HG03439 (cell line): Measurements from ENCODE around the gene SDK2.

ENCODE experiments used
- ATAC-seq: cut with Tn5 transposase; IDR thresholded peaks from one replicate; pipeline ENCODE4 v1.9.1; 2021; ENCODE audit warnings: mild to moderate bottlenecking, moderate library complexity; ENCODE audit not compliant: unreplicated experiment

The SDK2 gene

DNA sequence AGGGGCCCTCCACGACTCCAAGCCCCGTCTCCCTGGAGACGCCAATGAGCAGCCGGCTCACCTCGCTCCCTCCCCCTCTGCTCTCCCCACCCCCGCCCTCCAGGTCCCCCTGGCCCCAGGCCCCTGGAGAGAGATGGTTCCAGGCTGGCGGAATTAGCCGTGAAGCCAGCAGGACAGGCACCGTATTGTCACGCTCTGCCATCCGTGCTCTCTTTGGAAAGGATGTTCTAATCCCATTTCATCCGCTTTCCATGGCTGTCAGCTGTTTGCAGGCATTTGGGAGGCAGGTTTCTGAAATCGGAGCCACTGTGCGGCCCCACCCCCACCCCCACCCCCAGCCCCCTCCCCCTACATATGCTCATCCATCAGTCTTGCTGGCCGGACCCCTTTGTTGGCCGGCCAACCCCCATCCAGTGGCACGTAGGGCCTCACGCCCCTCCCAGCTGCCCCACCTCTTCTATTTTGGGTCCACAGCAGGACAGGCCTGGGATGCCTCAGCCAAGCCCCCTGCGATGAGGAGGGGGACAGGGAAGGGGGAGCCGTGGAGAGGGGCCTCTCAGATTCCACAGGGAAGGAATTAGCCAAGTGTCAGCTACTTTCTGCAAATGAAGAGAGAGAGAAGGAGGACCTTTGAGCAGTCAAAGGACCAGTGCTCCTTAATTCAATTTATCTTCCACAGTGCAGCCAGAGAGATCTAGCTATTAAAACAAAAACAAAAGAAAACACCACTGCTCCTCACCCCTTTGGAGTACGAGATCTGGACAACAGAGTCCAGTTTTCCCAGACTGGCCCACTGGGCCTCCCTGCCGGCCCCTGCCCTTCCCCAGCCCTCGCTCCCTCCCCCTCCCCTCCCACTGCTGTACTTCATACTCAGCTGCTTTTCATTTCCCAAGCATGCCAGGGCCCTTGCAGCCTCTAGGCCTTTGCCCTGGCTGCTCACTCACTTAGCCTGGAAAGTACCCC, 30.7 kb downstream of the SDK2 start:
- ATAC-seq: no peak

DNA sequence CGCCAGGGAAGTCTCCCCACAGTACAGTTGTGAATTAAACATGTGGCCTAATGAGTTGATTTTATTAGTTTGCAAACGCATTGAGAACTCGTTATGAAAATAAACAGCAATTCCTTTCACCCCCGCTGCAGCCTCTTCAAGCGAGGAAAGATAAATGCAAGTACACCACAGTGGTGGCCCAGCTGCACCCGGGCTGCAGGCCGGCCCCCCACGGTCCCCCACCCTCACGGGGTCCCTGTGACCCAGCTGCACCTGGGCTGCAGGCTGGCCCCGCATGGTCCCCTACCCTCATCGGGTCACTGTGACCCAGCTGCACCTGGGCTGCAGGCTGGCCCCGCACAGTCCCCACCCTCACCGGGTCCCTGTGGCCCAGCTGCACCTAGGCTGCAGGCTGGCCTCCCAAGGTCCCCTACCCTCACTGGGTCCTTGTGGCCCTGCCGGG, 32.2 kb downstream of the SDK2 start:
- no peak for ATAC-seq

DNA sequence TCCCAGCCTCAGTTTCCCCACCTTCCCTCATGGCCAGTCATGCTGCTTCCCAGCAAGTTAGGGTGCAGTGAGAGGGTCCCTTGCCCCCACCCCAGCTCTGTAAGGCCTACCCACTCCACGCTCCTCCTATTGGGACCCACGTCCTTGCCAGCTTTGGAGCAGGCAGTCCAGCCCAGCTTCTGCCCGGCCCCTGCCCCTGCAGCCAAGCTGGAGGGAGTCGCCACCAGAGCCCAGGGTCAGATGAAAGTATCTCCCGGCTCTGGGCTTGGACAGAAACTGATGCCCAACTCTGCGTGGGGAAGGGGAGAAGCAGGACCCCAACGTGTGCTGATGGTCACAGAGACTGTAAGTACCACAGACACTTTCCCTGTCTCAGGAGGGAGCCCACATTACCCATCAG, 32.6 kb downstream of the SDK2 start:
- no peak for ATAC-seq

DNA sequence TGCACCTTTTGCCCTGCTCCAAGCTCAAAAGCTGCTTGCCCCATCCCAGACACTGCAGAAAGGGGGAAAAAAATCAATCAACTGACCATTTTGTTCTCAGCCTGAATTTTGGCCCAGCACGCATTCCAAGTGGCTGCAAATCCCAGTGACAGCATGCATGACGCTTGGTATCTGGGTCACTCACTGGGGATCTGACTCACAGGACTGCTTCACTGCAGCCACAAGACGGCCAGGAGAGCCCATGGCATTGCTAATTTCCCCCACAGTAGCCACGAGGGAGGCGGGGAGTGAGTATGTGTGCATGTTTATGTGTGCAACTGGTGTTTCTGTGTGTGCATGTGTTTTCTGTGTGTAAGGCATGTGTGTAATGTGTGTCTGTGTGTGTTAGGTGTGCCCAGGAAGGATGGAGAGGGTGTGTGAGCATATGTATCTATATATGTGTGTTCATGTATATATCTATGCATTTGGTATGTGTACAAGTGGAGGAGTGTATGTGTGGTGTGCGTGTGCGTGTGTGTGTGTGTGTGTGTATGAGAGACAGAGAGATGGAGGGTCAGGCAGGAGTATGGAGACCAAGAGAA, 33.8 kb downstream of the SDK2 start:
- no peak for ATAC-seq

DNA sequence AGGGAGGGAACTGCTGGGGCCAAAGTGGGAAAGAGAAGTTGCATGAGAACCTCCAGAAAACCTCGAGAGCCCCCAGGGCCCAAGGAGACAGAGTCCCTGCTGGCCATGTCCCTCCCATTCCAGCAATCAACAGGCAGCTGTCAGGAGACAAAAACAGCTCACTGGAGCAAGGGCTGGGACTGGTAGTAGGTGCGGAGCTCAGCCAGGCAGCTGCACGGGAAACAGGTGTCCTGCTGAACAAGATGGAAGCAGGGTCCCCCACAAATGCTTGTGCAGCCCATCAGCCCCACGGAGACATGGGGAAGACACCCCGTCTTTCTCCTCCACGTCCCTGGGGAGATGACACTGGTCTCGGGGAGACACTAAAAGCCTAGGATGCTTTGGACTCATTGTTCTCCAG, 34.5 kb downstream of the SDK2 start:
- ATAC-seq: no peak

DNA sequence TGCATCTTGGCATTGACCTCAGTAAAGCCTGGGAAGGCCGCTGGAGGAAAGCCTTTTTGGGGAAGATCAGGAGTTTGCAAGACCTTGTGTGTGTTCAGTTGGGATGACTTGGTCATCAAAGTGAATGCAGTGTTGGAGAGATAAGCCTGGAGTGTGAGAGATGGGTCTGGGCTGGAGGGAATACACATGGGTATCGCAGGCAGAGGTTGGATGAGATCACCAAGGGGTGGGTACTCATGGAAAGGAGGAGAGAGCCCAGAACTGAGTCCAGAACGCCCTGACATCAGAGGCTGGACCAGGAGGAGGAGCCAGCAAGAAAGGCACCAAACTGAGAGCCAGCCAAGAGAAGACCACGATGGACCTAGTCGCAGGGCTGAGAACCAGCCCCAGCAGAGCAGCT, 35.2 kb downstream of the SDK2 start:
- ATAC-seq: no peak

DNA sequence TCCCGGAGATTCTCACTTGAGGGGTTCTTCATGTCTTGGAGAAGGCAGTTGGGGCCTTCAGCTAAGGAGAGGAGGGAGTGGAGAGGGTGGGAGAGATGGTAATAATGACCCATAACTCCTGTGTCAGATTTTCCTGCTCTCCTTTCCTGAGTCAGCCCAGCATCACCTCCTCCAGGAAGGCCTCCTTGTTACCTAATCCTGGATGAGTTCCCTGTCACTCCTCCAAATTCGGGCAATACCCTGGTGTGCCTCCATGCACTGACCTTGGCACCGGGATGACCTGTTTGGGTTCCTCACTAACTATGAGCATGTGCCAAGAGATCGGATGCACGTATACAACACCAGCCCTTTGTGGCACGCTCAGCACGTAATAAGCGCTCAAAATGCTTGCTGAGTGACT, 38.8 kb downstream of the SDK2 start:
- ATAC-seq: no peak

DNA sequence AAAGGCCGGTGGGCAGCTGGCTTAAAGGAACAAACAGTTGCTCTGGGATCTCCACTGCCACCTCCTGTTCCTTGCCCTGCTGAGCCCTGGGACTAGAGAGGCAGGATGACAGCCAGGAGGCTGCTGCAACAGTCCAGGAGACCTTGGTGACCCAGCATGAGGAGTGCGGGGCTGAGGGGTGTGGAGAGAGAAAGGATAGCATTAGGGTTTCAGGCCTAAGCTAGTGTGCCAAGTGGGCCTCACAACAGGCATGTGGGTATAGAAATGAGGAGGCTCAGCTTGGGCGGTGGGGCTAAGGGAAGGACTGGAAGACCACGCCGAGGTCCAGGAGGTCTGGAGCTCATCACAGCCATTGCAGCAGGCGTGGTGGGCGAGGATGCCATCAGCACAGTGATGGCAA, 39.8 kb downstream of the SDK2 start:
- ATAC-seq: no peak

DNA sequence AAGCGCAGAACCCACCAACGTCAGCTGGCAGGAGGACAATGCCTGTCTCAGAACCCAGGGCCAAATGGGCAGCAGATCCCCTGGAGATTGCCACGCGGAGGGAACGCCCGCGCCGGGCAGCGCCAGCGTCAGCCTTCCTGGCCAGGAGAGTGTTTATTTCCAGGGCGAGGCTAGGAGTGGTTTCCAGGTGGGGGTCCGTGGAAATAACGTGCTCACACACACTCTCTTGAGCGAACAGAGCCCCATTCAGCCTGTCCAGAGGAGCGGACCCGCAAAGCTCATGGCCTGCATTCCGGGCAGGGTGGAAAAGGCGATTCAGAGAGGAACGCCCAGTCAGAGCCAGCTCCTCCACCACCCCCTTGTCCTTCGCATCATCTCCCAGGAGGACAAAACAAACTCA, 40.3 kb downstream of the SDK2 start:
- no peak for ATAC-seq

DNA sequence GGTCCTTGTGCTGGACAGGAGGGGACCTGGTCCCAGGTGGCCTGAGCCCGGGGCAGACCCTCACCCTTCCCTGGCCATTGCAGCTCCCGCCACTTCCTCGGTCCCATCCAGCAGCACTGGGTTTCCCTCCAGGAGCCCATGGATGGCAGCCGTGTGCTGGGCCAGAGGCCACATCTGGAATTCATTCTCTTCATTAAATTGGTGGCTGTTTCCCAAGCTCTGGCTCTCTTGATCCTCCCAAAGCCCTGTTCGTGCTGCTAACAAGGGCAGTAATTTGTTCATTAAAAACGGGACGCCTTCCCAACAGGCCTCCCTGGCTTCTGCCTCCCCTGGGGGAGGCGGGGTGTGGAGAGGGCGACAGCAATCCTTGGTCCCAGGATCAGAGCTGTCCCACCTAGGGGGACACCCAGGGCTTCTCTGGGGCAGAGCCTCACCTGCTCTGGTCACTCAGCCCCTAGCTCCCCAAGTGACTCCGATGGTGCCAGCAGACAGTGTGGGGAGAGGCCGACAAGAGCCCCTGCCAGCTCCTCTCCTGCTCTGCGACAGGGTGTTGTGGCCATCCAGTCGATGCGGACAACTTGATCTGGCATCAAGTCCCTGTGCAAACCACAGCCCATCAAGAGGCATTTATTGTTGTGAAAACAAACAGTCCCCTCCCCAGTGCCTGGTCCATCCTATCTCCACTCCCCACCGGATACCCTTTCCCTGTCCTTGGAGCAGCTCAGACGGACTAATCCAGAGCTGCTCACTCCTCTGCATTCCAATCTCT, 44.0 kb downstream of the SDK2 start:
- ATAC-seq: no peak

DNA sequence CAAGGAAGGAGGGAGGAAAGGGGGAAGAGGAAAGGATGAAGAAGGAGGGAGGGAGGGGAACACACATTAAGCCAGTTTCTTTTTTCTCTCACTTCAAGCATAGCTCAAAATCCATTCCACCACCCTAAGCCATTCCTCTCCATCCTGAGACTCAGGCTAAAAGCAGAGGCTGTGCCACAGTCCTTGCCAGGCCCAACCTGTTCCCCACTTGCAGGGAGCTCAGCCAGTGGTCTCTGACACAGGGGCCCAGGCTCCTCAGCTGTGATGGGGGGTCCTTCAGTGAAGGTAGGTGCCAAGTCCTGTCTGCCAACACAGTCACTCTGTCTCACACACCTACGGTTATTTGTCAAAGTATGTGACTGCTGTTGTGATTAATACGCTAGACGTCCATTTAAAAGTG, 44.6 kb downstream of the SDK2 start:
- ATAC-seq: no peak

DNA sequence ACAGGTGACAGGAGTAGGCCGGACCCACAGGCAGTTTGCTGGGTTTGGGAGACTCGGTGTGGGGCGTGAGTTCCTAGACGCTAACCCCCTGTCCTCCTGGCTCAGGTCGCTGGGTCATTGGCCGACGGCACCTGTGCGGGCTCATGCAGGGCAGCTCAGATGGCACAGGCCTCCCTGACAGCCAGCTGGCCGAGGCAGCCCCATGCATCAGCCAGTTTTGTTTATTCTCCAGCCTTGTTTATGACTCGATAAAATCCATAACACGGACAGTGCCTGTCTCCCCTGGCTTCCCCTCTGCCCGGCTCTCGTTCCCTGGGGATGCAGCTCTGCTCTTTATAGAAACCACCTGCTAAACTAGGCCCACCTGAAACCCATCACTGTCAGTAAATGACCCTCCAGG, 46.0 kb downstream of the SDK2 start:
- no peak for ATAC-seq

DNA sequence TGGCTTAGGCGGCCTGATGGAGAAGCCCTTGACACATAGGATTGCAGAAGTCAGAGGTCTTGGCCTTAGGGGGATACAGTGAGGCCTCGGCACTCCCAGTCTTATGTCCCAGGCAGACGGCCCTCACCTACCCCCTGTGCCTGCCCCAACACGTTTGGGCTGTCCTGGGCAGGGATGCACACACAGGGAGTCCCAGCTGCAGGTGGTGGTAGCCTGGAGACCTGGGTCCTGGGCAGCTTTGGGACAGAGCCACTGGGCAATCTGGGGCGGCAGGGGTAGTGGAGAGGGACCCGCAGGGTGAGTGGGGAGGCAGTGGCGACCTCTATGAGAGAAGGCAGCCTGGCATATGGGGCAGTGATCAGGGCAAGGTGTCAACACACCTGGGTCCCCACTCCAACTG, 48.3 kb downstream of the SDK2 start:
- ATAC-seq: no peak

DNA sequence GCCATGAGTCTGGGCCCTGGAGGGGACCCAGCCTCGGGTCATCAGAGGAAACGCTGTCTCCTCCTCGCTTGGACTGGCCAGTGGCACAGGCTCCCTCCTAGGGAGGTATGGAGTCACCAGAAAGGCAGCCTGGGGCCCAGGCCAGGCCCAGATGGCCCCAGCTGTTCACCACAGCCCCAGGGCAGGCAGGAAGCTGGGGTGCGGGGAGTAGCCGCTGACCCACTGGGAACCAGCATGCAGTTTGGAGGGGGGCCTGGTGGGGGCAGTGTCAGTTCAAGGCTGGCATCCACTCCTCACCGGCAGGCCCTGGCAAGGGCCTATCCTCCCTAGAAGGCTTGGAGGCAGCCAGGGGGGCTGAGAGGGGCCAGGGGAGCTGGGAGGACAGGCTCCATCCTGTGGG, 48.8 kb downstream of the SDK2 start:
- ATAC-seq: no peak

DNA sequence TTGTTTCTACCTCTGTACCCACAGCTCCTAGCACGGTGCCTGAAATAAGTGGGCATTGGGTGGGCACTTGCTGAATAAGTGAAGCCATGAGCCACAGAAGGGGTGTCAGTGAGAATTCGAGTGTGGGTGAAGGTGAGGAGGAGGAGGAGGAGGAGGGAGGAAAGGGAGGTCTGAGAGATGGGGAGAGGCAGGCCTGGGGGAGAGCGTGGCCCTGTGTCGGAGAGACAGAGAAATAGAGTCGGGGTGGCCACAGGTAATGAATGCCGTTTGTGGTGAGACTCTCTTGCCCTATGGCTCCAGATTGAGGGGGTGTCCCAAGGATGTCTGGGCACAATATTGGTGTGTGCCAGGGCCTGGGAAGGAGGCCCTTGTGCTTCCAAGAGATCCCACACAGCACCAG, 49.2 kb downstream of the SDK2 start:
- no peak for ATAC-seq

DNA sequence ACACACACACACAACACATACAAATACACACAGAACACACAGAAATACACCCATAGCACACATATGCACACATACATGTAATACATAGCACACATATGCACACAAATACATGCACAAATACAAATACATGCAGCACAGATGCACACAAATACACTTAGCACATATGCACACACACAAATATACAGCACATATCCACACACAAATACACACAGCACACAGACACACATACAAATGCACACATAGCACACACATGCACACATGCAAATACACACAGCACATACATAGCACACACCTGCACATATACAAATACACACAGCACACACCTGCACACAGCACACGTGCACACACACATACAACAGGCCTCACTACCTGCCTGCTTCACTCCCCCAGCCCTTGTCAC, 49.6 kb downstream of the SDK2 start:
- no peak for ATAC-seq

DNA sequence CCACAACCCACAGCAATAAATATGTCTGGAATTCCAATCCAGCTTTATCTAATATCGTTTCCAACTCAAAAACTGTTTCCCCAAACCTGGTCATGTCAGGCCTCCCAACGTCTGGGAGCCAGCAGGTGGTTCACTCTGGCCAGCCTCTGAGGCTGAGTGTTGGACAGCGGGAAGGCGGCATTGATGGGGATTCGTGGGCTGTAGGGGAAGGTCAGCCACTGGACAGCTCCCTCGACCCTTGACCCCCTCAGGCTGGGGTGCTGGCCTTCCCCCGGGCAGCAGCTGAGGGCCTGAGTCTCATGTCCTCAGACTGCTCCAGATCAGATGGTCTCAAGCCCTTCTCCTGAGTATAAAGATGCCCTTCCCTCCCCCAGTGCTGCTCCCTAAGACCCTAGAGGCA, 50.2 kb downstream of the SDK2 start:
- no peak for ATAC-seq

DNA sequence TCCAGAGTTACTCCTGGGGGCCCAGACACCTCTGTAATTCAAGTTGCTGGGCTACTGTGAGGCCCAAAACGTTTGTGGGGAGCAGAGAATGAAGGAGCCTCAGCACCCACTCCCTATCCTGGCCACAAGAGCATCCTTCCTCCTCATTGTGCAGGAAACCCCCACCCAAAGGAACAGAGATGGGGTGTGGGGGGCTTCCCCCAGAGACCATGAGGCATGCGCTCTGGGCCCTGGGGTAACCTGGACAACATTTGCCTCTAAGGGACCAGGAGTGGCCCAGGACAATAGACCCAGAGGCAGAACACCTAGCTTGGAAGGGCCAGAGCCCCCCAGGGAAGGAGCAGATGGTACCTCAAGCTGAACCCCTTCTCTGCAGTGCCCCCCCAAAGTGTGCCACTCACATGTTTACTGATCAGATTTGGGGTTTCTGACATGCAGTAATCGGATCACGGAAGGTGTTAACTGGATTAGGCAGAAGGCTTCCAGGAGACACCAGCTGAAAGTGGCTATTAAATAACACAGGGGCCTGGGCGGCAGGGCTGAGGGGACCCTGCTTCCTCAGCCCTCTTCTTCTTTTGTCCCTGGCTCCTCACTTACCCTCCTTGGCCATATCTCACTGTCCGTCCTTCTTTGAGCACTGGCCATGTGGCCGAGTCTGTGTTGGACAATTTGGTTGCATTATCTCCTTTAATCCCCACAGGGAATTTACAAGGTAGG, 50.8 kb downstream of the SDK2 start:
- no peak for ATAC-seq

DNA sequence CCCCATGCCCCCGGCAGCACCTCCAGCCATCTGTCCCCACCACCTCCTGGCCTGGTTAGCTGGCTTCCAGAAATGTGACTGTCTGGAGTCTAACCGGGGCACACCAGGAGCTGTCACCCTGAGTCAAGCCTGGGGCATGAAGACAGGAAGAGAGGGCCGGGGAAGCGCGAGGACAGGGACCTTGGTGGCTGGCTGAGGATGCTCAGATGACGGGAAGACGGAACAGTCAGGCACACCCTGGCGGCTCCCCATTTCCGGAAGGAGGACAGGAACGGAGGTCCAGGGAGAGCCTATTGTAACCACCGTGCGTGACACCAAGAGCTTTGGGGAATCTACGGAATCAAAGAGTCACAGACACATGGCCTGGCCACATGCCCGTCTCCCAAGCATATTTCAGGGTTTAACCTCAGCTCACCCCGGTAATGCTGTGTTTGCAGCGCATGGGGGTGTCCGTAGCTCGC, 51.7 kb downstream of the SDK2 start:
- no peak for ATAC-seq

DNA sequence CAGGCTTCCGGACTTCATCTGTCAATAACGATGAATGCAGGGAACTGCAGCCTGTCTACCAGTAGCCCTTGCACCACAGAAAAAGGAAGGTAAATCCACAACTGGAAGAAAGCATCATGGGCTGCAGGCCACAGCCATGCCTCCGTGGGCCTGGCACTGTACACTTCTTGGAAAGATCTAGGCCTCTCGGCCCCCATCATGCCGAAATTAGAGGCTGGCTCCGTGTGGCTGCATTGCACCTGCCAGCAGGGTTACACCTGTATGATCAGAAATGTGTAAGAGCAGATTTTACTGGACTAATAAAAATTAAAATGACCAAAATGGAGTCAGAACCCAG, 52.2 kb downstream of the SDK2 start:
- ATAC-seq: no peak
